Fibroblast of lung (primary cell): ENCODE results near the gene TTC22. TPM values are rescaled to one million over a fixed set of nuclear protein-coding genes. Genes with fewer than 3 reads are reported as not detected.

Experiments used
- DNase-seq, 2 donors: peaks; one replicate each; pipeline versions ENCODE4 v3.0.0 to v3.0.0-alpha.2; 2010; ENCODE audit warnings: low read depth in 2 of 2
- H2AFZ ChIP-seq: 2 replicates; pipeline ENCODE4 v1.5.1; 2012; ENCODE audit warnings: low read length, control low read depth, inconsistent platforms
- H3K27ac ChIP-seq: 2 replicates; pipeline ENCODE4 v1.5.1; 2011; ENCODE audit warnings: low read length, control low read depth; ENCODE audit not compliant: insufficient read depth
- H3K27me3 ChIP-seq: 2 replicates; pipeline ENCODE4 v1.5.1; 2011; ENCODE audit warnings: mild to moderate bottlenecking, low read length; ENCODE audit not compliant: control insufficient read depth, insufficient read depth
- H3K36me3 ChIP-seq: 2 replicates; pipeline ENCODE4 v1.5.1; 2011; ENCODE audit warnings: low read length; ENCODE audit not compliant: control insufficient read depth, insufficient read depth
- H3K4me1 ChIP-seq: 2 replicates; pipeline ENCODE4 v1.5.1; 2011; ENCODE audit warnings: low read length; ENCODE audit not compliant: control insufficient read depth, insufficient read depth; ENCODE audit errors: extremely low read depth
- H3K4me2 ChIP-seq: 2 replicates; pipeline ENCODE4 v1.5.1; 2011; ENCODE audit warnings: low read length, control low read depth; ENCODE audit not compliant: insufficient read depth; ENCODE audit errors: extremely low read depth
- H3K4me3 ChIP-seq, 4 experiments: fragments of 200-600 bp in 1 of 4; sonication (generic) in 1 of 4; replicated peaks in 1 of 4; 2 replicates each; pipeline ENCODE4 v1.5.1; 2011 to 2016; ENCODE audit warnings: low read length in 4 of 4, low read depth in 3 of 4, mild to moderate bottlenecking in 3 of 4, control low read depth in 2 of 4, inconsistent platforms in 1 of 4, mixed read lengths in 1 of 4; ENCODE audit not compliant: insufficient read depth in 1 of 4; ENCODE audit errors: control extremely low read depth in 1 of 4
- H3K79me2 ChIP-seq: 2 replicates; pipeline ENCODE4 v1.5.1; 2012; ENCODE audit warnings: mild to moderate bottlenecking, low read length, inconsistent platforms; ENCODE audit not compliant: control insufficient read depth, insufficient read depth
- H3K9ac ChIP-seq: 2 replicates; pipeline ENCODE4 v1.5.1; 2011; ENCODE audit warnings: mild to moderate bottlenecking, low read length, control low read depth; ENCODE audit not compliant: insufficient read depth
- H3K9me3 ChIP-seq: 2 replicates; pipeline ENCODE4 v1.5.1; 2012; ENCODE audit warnings: low read depth, low read length; ENCODE audit not compliant: control insufficient read depth, insufficient read depth
- H4K20me1 ChIP-seq: 2 replicates; pipeline ENCODE4 v1.5.1; 2011; ENCODE audit warnings: low read length; ENCODE audit not compliant: control insufficient read depth, insufficient read depth; ENCODE audit errors: extremely low read depth
- EZH2 ChIP-seq: IDR thresholded peaks from 2 replicates; pipeline ENCODE4 v1.5.1; 2012; ENCODE audit warnings: low read length, control low read depth, mild to moderate bottlenecking; ENCODE audit errors: missing control alignments
- polyA plus RNA-seq, 2 donors: library from polyadenylated mRNA; depleted of rRNA in 1 of 2; stranded (reverse) in 1 of 2; unstranded in 1 of 2; fragments of >200 nt; gene quantifications; 2 replicates each; pipeline ENCODE4 v1.2.1, GENCODE V29; 2011 to 2012; ENCODE audit warnings: missing spikeins in 1 of 2
- total RNA-seq: library from RNA; depleted of rRNA; stranded (reverse); fragments of >200 nt; gene quantifications from 2 replicates; pipeline ENCODE4 v1.2.1, GENCODE V29; 2014
- TF ChIP-seq, protein P1 (sequence below), 2 donors: IDR thresholded peaks in 1 of 2; conservative IDR thresholded peaks in 1 of 2; 1 replicate in 1 of 2; 2 replicates in 1 of 2; pipeline ENCODE4 v1.5.1; 2011 to 2012; ENCODE audit warnings: low read length in 2 of 2, control low read depth in 1 of 2, inconsistent platforms in 1 of 2, low read depth in 1 of 2, mild to moderate bottlenecking in 1 of 2

TTC22 gene
- total and polyA plus RNA-seq, 2 donors (not counting 1 experiment from before 2014, with no cell fraction given), result not detected

DNA sequence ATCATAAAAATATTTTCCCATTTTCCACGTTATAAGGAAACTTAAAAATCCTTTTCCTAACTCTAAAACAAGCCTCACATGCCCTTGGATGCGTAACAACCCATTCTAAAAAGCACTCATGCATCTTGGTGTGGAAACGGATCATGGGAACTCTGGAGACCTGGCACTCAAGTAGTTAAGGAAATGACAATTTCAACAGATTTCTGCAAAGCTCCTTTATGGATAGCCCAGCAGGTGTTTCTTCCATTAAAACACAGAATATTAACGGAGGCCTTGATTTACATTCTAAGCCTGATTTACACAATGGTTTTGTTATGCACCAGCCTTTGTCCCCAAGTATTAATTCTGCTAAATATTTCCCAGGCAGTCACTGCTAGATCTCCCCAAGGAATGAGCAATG lies 49.7 kb downstream of the TTC22 start:
- no peak overlapping the region for H3K4me3 ChIP-seq
- H3K4me1 ChIP-seq, result no peaks in the 10 kb centered on the region
- no peak overlapping the region for H3K27ac ChIP-seq
- H2AFZ ChIP-seq, result no peak overlapping the region
- no peak overlapping the region for H3K4me2 ChIP-seq
- no peaks in the 10 kb centered on the region for H4K20me1 ChIP-seq
- H3K79me2 ChIP-seq, result no peaks in the 10 kb centered on the region
- no peak for DNase-seq
- TF ChIP-seq EZH2, result no peak
- H3K9me3 ChIP-seq, result no peaks in the 10 kb centered on the region
- peaks cover 2% of the 10 kb centered on the region for H3K27me3 ChIP-seq
- H3K9ac ChIP-seq, result no peak overlapping the region
- no peaks in the 10 kb centered on the region for H3K36me3 ChIP-seq

DNA sequence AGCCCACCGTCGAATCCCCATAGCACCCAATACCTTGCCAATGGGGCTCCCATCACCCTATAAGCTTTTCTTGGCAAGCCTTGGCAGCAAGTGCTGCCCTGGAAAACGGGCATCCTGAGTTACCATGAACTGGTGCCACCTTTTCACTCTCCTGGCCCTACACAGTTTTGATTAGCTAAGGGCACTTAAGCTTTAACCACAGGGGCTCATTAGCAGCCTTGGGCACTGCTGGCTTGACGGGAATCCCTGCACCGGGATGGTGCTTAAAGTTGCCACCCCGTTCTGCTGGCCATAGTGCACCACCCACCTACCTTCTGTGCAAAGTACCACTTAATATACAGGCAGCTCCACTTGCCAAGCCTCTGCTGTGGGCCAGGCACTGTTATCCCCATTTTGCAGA lies 50.5 kb downstream of the TTC22 start:
- Histone ChIP-seq H3K9ac (no peak overlapping the region), H2AFZ (no peak overlapping the region)

DNA sequence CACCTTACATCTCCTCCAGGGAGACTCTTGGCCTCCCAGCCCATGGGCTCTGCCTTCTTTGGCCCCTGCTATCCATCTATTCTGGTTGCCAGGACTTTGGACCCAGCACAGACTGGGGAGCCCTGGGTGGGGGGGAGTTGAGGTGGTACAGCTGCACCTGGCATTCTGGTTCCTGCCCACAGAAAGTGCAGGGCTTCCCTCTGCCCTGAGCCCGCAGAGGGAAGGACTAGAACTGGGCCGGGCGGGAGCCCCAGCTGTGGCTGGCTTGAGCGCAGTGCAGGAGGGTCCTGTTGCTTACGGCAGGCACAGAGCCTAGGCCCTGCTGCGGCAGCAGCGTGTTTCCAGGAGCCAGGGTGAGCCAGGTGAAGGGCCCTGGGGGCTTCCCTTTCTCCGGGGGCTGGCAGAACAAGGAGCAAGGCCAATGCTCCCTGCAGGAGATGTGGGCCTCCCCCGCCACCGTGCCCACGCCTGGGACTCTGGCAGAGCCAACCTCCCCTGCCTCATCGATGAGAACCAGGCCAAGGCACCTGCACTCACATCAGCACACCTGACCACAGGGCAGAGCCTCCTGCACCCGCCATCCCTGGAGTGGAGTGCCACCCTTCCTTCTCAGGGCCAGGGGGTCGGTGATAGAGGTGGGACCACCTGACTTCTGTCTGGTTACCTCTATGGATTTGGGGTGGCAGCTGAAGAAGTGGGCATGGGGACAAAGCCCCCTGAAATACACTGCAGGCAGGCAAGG lies 52.9 kb downstream of the TTC22 start:
- H3K27me3 ChIP-seq, result peaks cover 2% of the 10 kb centered on the region
- H3K36me3 ChIP-seq, result peaks cover 4% of the 10 kb centered on the region
- H3K9ac ChIP-seq, result no peak overlapping the region
- no peaks in the 10 kb centered on the region for H4K20me1 ChIP-seq
- no peaks in the 10 kb centered on the region for H3K79me2 ChIP-seq
- no peaks in the 10 kb centered on the region for H3K4me1 ChIP-seq
- H3K9me3 ChIP-seq, result no peaks in the 10 kb centered on the region
- DNase-seq, result no peak
- no peak overlapping the region for H3K4me2 ChIP-seq
- H2AFZ ChIP-seq, result no peak overlapping the region
- TF ChIP-seq, protein P1, sequence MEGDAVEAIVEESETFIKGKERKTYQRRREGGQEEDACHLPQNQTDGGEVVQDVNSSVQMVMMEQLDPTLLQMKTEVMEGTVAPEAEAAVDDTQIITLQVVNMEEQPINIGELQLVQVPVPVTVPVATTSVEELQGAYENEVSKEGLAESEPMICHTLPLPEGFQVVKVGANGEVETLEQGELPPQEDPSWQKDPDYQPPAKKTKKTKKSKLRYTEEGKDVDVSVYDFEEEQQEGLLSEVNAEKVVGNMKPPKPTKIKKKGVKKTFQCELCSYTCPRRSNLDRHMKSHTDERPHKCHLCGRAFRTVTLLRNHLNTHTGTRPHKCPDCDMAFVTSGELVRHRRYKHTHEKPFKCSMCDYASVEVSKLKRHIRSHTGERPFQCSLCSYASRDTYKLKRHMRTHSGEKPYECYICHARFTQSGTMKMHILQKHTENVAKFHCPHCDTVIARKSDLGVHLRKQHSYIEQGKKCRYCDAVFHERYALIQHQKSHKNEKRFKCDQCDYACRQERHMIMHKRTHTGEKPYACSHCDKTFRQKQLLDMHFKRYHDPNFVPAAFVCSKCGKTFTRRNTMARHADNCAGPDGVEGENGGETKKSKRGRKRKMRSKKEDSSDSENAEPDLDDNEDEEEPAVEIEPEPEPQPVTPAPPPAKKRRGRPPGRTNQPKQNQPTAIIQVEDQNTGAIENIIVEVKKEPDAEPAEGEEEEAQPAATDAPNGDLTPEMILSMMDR (conservative IDR thresholded peaks at IDR 0.05 in 1 of 2, IDR thresholded peaks at IDR 0.05 in 1 of 2; ENCODE audit: low read depth in 1 of 2, low read length in 2 of 2), result no peak
- TF ChIP-seq EZH2, result no peak
- H3K4me3 ChIP-seq, result no peak overlapping the region
- no peak overlapping the region for H3K27ac ChIP-seq

More for the DNA sequence above, 50.5 kb downstream of the TTC22 start:
- Histone ChIP-seq H3K9me3 (no peaks in the 10 kb centered on the region), H3K27ac (no peak overlapping the region), H3K4me3 (no peak overlapping the region), H3K27me3 (peaks cover 2% of the 10 kb centered on the region), H3K36me3 (no peaks in the 10 kb centered on the region), H3K4me2 (no peak overlapping the region), H3K4me1 (no peaks in the 10 kb centered on the region), H3K79me2 (no peaks in the 10 kb centered on the region), H4K20me1 (no peaks in the 10 kb centered on the region)
- no peak for TF ChIP-seq EZH2
- TF ChIP-seq, protein P1 (conservative IDR thresholded peaks at IDR 0.05 in 1 of 2, IDR thresholded peaks at IDR 0.05 in 1 of 2; ENCODE audit: low read depth in 1 of 2, low read length in 2 of 2), result no peak
- DNase-seq, result no peak
